NCI-H1417 (cell line): ENCODE results near the gene MPPED2.

Experiments
- DNase-seq, 3 experiments: peaks; one replicate each; lab custom pipeline; 2025; lab: John Stamatoyannopoulos, UW

Gene MPPED2

GRCh38 chr11:30533445-30533947 lies 52.7 kb downstream of the MPPED2 start:
- DNase-seq: peak; percentile 8 to 89 (median 55)

GRCh38 chr11:30527566-30527965 lies 58.6 kb downstream of the MPPED2 start:
- DNase-seq: no peak

- DNase-seq: no peak
Observed at GRCh38 chr11:30526558-30526957, 59.6 kb downstream of the MPPED2 start.

- DNase-seq: peak in 1 of 3 experiments; percentile 51
Observed at GRCh38 chr11:30522536-30523243, 63.5 kb downstream of the MPPED2 start.

GRCh38 chr11:30521297-30522071 lies 64.7 kb downstream of the MPPED2 start:
- DNase-seq: no peak

- DNase-seq: no peak
Observed at GRCh38 chr11:30513087-30513486, 73.1 kb downstream of the MPPED2 start.

- no peak for DNase-seq
Observed at GRCh38 chr11:30511408-30511807, 74.7 kb downstream of the MPPED2 start.

- DNase-seq: no peak
Observed at GRCh38 chr11:30510750-30511149, 75.4 kb downstream of the MPPED2 start.

- no peak for DNase-seq
Observed at GRCh38 chr11:30509364-30509763, 76.8 kb downstream of the MPPED2 start.

- no peak for DNase-seq
Observed at GRCh38 chr11:30508594-30508993, 77.6 kb downstream of the MPPED2 start.

GRCh38 chr11:30505603-30506002 lies 80.5 kb downstream of the MPPED2 start:
- no peak for DNase-seq

GRCh38 chr11:30504468-30504867 lies 81.7 kb downstream of the MPPED2 start:
- DNase-seq: no peak

- DNase-seq: no peak
Observed at GRCh38 chr11:30503156-30503555, 83.0 kb downstream of the MPPED2 start.

GRCh38 chr11:30502305-30502704 lies 83.8 kb downstream of the MPPED2 start:
- no peak for DNase-seq

GRCh38 chr11:30501744-30502143 lies 84.4 kb downstream of the MPPED2 start:
- DNase-seq: no peak

- no peak for DNase-seq
Observed at GRCh38 chr11:30499940-30500339, 86.2 kb downstream of the MPPED2 start.

- no peak for DNase-seq
Observed at GRCh38 chr11:30497600-30497999, 88.6 kb downstream of the MPPED2 start.

- no peak for DNase-seq
Observed at GRCh38 chr11:30496935-30497334, 89.2 kb downstream of the MPPED2 start.

GRCh38 chr11:30495437-30495836 lies 90.7 kb downstream of the MPPED2 start:
- DNase-seq: no peak

- peak in 1 of 3 experiments; percentile 36 for DNase-seq
Observed at GRCh38 chr11:30489511-30489910, 96.6 kb downstream of the MPPED2 start.

GRCh38 chr11:30489076-30489475 lies 97.1 kb downstream of the MPPED2 start:
- no peak for DNase-seq

GRCh38 chr11:30488304-30488998 lies 97.7 kb downstream of the MPPED2 start:
- DNase-seq: peak; percentile 81 to 97 (median 96)
